NAMALWA (cell line): Measurements from ENCODE around the gene GREM2.
A peak's percentile ranks its signal among the peaks of the same experiment; 100 is the strongest.

ENCODE experiments used
- DNase-seq: peaks from one replicate; pipeline ENCODE4 v3.0.0-alpha.2; 2015; ENCODE audit warnings: low spot score

The GREM2 gene

GRCh38 chr1:240610636-240611035 is 1.3 kb downstream of the GREM2 start:
- DNase-seq = no peak

GRCh38 chr1:240609527-240610060 is 2.4 kb downstream of the GREM2 start:
- no peak for DNase-seq

GRCh38 chr1:240608707-240609106 is 3.2 kb downstream of the GREM2 start:
- peak; percentile 2 for DNase-seq

- DNase-seq = no peak
Observed at GRCh38 chr1:240607006-240607405, 4.9 kb downstream of the GREM2 start.

GRCh38 chr1:240602189-240602588 is 9.8 kb downstream of the GREM2 start:
- DNase-seq = no peak

GRCh38 chr1:240599830-240600229 is 12.1 kb downstream of the GREM2 start:
- no peak for DNase-seq

GRCh38 chr1:240599299-240599698 is 12.7 kb downstream of the GREM2 start:
- no peak for DNase-seq

GRCh38 chr1:240598216-240599001 is 13.5 kb downstream of the GREM2 start:
- DNase-seq = no peak

GRCh38 chr1:240597153-240597745 is 14.7 kb downstream of the GREM2 start:
- DNase-seq = no peak

- DNase-seq = no peak
Observed at GRCh38 chr1:240595476-240595875, 16.5 kb downstream of the GREM2 start.

- no peak for DNase-seq
Observed at GRCh38 chr1:240591564-240591963, 20.4 kb downstream of the GREM2 start.

- DNase-seq = no peak
Observed at GRCh38 chr1:240591078-240591477, 20.9 kb downstream of the GREM2 start.

GRCh38 chr1:240589585-240590110 is 22.3 kb downstream of the GREM2 start:
- no peak for DNase-seq

GRCh38 chr1:240586006-240586405 is 25.9 kb downstream of the GREM2 start:
- DNase-seq = no peak

- DNase-seq = no peak
Observed at GRCh38 chr1:240582953-240583352, 29.0 kb downstream of the GREM2 start.

GRCh38 chr1:240579511-240579910 is 32.4 kb downstream of the GREM2 start:
- no peak for DNase-seq

- DNase-seq = no peak
Observed at GRCh38 chr1:240577095-240577494, 34.9 kb downstream of the GREM2 start.

GRCh38 chr1:240575981-240576662 is 35.8 kb downstream of the GREM2 start:
- DNase-seq = peak; percentile 57

- DNase-seq = no peak
Observed at GRCh38 chr1:240572328-240572727, 39.6 kb downstream of the GREM2 start.

- DNase-seq = no peak
Observed at GRCh38 chr1:240571782-240572181, 40.2 kb downstream of the GREM2 start.

- DNase-seq = no peak
Observed at GRCh38 chr1:240567066-240567465, 44.9 kb downstream of the GREM2 start.

- DNase-seq = no peak
Observed at GRCh38 chr1:240562779-240563178, 49.2 kb downstream of the GREM2 start.
